ENCODE results near the gene MRPL58. TPM values are rescaled to one million over a fixed set of nuclear protein-coding genes. Genes with fewer than 3 reads are reported as not detected.
"Not testable (repeated sequence)": the region's sequence is repeated elsewhere in the genome, so short reads cannot be mapped to it uniquely, and the experiment has no call there.

The MRPL58 gene
- total RNA-seq, 1 donor from 2014 or later, result 16.2 TPM

DNA sequence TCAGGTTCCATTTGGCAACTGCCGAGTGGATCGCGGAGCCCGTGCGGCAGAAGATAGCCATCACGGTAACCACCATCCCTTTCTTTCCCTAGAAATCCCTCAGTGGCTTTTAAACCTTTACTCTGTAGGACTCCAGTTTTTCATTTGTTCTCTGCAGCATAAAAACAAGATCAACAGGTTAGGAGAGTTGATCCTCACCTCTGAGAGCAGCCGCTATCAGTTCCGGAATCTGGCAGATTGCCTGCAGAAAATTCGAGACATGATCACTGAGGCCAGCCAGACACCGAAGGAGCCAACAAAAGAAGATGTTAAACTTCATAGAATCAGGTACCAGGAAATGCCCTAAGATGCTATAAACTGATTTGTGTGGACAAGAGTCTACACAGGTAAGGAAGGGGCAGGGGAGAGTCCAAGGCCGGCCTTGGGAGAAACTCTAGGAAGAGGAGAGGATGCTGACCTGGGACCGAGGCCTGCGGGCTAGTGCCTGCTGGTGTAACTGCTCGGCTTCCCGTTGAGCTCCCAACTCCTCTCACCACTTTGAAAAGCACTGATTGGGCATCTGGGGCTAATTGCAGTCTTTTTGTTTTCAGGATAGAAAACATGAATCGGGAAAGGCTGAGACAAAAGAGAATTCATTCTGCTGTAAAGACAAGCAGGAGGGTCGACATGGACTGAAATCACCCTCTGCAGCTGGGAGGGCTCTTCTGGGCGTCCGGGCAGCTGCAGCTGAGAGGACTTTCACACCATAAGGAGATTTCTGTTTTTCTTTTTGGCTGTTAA, 8.1 kb downstream of the MRPL58 start:
- no peaks in the 10 kb centered on the region for H3K9me3 Mint-ChIP-seq (ENCODE audit: unreplicated experiment)
- TF ChIP-seq, protein P1, sequence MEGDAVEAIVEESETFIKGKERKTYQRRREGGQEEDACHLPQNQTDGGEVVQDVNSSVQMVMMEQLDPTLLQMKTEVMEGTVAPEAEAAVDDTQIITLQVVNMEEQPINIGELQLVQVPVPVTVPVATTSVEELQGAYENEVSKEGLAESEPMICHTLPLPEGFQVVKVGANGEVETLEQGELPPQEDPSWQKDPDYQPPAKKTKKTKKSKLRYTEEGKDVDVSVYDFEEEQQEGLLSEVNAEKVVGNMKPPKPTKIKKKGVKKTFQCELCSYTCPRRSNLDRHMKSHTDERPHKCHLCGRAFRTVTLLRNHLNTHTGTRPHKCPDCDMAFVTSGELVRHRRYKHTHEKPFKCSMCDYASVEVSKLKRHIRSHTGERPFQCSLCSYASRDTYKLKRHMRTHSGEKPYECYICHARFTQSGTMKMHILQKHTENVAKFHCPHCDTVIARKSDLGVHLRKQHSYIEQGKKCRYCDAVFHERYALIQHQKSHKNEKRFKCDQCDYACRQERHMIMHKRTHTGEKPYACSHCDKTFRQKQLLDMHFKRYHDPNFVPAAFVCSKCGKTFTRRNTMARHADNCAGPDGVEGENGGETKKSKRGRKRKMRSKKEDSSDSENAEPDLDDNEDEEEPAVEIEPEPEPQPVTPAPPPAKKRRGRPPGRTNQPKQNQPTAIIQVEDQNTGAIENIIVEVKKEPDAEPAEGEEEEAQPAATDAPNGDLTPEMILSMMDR (IDR thresholded peaks at IDR 0.05; ENCODE audit: unreplicated experiment), result no peak
- no peaks in the 10 kb centered on the region for H3K4me1 Mint-ChIP-seq (ENCODE audit: unreplicated experiment)
- peaks cover 1% of the 10 kb centered on the region for H3K27me3 Mint-ChIP-seq (ENCODE audit: unreplicated experiment)
- DNase-seq (ENCODE audit: low spot score), result no peak
- peaks cover 38% of the 10 kb centered on the region for H3K36me3 Mint-ChIP-seq (ENCODE audit: low read depth, unreplicated experiment)
- H3K27ac Mint-ChIP-seq (ENCODE audit: unreplicated experiment), result no peak overlapping the region
- H3K4me3 Mint-ChIP-seq (ENCODE audit: unreplicated experiment), result no peak overlapping the region

DNA sequence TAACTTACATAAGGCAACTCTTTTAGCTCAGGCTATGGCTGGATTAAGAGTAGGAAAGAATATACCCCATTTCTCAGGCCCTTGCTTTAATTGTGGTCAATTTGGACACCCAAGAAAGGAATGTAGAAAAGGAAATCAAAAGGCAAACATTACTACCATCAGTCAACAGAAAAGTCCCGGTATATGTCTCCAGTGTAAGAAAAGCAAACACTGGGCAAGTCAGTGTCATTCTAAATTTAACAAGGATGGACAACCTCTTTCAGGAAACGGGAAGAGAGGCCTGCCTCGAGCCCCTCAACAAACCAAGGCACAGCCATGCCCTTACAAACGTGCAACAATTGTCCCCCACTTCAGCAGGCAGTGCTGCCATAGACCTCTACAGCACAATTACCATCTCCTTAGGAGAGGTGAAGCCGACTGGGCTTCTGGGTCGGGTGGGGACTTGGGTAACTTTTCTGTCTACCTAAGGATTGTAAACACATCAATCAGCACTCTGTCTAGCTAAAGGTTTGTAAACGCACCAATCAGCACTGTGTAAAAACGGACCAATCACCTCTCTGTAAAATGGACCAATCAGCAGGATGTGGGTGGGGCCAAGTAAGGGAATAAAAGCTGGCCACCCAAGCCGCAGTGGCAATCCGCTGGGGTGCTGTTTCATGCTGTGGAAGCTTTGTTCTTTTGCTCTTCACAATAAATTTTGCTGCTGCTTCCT, 12.4 kb downstream of the MRPL58 start:
- Mint-ChIP-seq H3K9me3 (ENCODE audit: unreplicated experiment) (peaks cover 6% of the 10 kb centered on the region), H3K4me3 (ENCODE audit: unreplicated experiment) (no peak overlapping the region), H3K27ac (ENCODE audit: unreplicated experiment) (no peak overlapping the region), H3K4me1 (ENCODE audit: unreplicated experiment) (no peaks in the 10 kb centered on the region), H3K36me3 (ENCODE audit: low read depth, unreplicated experiment) (peaks cover 35% of the 10 kb centered on the region), H3K27me3 (ENCODE audit: unreplicated experiment) (peaks cover 2% of the 10 kb centered on the region)
- no peak for DNase-seq (ENCODE audit: low spot score)
- TF ChIP-seq, protein P1 (IDR thresholded peaks at IDR 0.05; ENCODE audit: unreplicated experiment), result no peak

DNA sequence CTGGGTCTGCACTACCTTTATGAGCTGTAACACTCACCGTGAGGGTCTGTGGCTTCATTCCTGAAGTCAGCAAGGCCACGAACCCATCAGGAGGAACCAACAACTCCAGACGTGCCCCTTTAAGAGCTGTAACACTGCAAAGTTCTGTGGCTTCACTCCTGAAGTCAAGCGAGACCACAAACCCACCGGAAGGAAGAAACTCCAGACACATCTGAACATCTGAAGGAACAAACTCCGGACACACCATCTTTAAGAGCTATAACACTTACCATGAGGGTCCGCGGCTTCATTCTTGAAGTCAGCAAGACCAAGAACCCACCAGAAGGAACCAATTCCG, 12.9 kb downstream of the MRPL58 start:
- H3K4me1 Mint-ChIP-seq (ENCODE audit: unreplicated experiment), result not testable (repeated sequence)

DNA sequence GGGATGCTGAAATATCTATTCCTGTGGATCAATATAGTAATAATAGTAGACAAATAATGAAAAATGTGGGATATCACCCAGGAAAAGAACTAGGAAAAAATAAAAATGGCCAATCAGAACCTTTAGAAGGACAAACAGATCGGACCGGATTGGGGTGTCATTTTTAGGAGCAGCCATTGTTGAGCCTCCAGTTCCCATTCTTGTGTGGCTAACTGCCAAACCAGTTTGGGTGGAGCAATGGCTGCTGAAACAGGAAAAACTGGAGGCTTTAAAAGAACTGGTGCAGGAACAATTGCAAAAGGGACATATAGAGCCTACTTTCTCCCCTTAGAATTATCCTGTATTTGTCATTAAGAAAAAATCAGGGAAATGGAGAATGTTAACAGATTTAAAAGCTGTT, 14.2 kb downstream of the MRPL58 start:
- H3K4me1 Mint-ChIP-seq (ENCODE audit: unreplicated experiment); H3K4me3 Mint-ChIP-seq (ENCODE audit: unreplicated experiment); H3K27me3 Mint-ChIP-seq (ENCODE audit: unreplicated experiment); H3K27ac Mint-ChIP-seq (ENCODE audit: unreplicated experiment); DNase-seq (ENCODE audit: low spot score): not testable (repeated sequence)
- H3K9me3 Mint-ChIP-seq (ENCODE audit: unreplicated experiment), result peaks cover 11% of the 10 kb centered on the region
- peaks cover 27% of the 10 kb centered on the region for H3K36me3 Mint-ChIP-seq (ENCODE audit: low read depth, unreplicated experiment)

More for the DNA sequence above, 12.9 kb downstream of the MRPL58 start:
- H3K4me3 Mint-ChIP-seq (ENCODE audit: unreplicated experiment), result peak overlapping the region; percentile 14
- H3K36me3 Mint-ChIP-seq (ENCODE audit: low read depth, unreplicated experiment), result peaks cover 35% of the 10 kb centered on the region
- not testable (repeated sequence) for H3K27ac Mint-ChIP-seq (ENCODE audit: unreplicated experiment); DNase-seq (ENCODE audit: low spot score); H3K27me3 Mint-ChIP-seq (ENCODE audit: unreplicated experiment); H3K9me3 Mint-ChIP-seq (ENCODE audit: unreplicated experiment)

DNA sequence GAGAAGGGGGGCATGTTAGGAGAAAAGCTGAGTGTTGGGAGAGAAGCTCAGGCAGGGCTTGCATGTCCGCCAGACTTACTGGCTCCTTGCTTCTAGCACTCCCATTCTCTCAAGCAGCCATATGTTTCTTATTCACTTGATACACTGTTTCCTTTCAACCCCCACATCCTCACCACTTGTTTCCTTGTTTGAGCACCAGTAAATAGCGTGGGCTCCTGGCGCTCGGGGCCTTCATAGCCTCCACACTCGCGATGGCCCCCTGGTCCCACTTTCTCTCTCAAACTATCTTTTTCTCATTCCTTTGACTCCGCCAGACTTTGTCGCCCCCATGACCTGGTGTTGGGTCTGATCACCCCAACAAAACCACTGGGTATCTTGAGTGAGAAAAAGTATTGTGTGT, 17.7 kb downstream of the MRPL58 start:
- H3K36me3 Mint-ChIP-seq (ENCODE audit: low read depth, unreplicated experiment), result peaks cover 26% of the 10 kb centered on the region
- DNase-seq (ENCODE audit: low spot score), result no peak
- peaks cover 25% of the 10 kb centered on the region for H3K27me3 Mint-ChIP-seq (ENCODE audit: unreplicated experiment)
- peaks cover 11% of the 10 kb centered on the region for H3K9me3 Mint-ChIP-seq (ENCODE audit: unreplicated experiment)
- TF ChIP-seq, protein P1 (IDR thresholded peaks at IDR 0.05; ENCODE audit: unreplicated experiment), result no peak
- H3K4me3 Mint-ChIP-seq (ENCODE audit: unreplicated experiment), result peak overlapping the region; percentile 34
- H3K27ac Mint-ChIP-seq (ENCODE audit: unreplicated experiment), result no peak overlapping the region
- peaks cover 2% of the 10 kb centered on the region for H3K4me1 Mint-ChIP-seq (ENCODE audit: unreplicated experiment)
